GM12878 (cell line): Measurements from ENCODE around the gene SDK2. TPM values are rescaled to one million over a fixed set of nuclear protein-coding genes. Genes with fewer than 3 reads are reported as not detected.

Experiments used
- ATAC-seq: fragments of 200-7000 bp; cut with Tn5 transposase; 3 replicates; pipeline ENCODE4 v1.9.1; 2020; ENCODE audit warnings: mild to moderate bottlenecking, moderate library complexity
- BruUV-seq: library from RNA; stranded (reverse); fragments of 400-500 nt; replicated peaks from 2 replicates; lab custom pipeline; 2021; lab: Mats Ljungman, UMichigan
- CTCF ChIA-PET: fragments of 300-600 bp; sonication (Branson Sonifier 250); formaldehyde crosslinking; extraction: SDS; loops from one replicate; lab custom pipeline; 2021; ENCODE audit warnings: inconsistent platforms; lab: Yijun Ruan, JAX
- POLR2A ChIA-PET: fragments of 350-600 bp; formaldehyde crosslinking; extraction: SDS; loops from one replicate; lab custom pipeline; 2021; ENCODE audit warnings: inconsistent platforms; lab: Charles Lee
- RAD21 ChIA-PET: fragments of 300-600 bp; sonication (Branson Sonifier 250); formaldehyde crosslinking; loops from one replicate; lab custom pipeline; 2023; ENCODE audit warnings: antibody characterized with exemption; ENCODE audit not compliant: unreplicated experiment; lab: Charles Lee
- SMC1A ChIA-PET: fragments of 300-600 bp; sonication (Branson Sonifier 250); formaldehyde crosslinking; loops from one replicate; lab custom pipeline; 2023; ENCODE audit not compliant: unreplicated experiment, uncharacterized antibody; lab: Charles Lee
- DNase-seq: peaks from one replicate; pipeline ENCODE4 v3.0.0-alpha.2; 2011; ENCODE audit warnings: low read depth, low spot score
- FAIRE-seq: peaks from 3 replicates; lab custom pipeline; 2011; peaks lifted over from hg19 to GRCh38; lab: Jason Lieb, UNC
- H2AFZ ChIP-seq: 2 replicates; pipeline ENCODE4 v1.6.0; 2011; ENCODE audit warnings: low read depth, low read length, control low read depth; ENCODE audit not compliant: control insufficient read depth
- H3K27ac ChIP-seq: 2 replicates; pipeline ENCODE4 v1.5.1; 2011; ENCODE audit warnings: control low read depth; ENCODE audit not compliant: control insufficient read depth, insufficient read depth
- H3K27me3 ChIP-seq, 2 experiments: replicated peaks in 1 of 2; 2 replicates each; pipeline versions ENCODE4 v1.6.0 to v1.6.1; 2011; ENCODE audit warnings: low read length in 1 of 2; ENCODE audit not compliant: control insufficient read depth in 2 of 2, insufficient read depth in 2 of 2
- H3K36me3 ChIP-seq, 2 experiments: 2 replicates each; pipeline ENCODE4 v1.5.1; 2011; ENCODE audit warnings: low read length in 1 of 2; ENCODE audit not compliant: control insufficient read depth in 2 of 2, insufficient read depth in 2 of 2
- H3K4me1 ChIP-seq: 2 replicates; pipeline ENCODE4 v1.6.1; 2011; ENCODE audit warnings: mild to moderate bottlenecking, low read length, moderate library complexity, mixed read lengths; ENCODE audit not compliant: control insufficient read depth, insufficient read depth
- H3K4me2 ChIP-seq: 2 replicates; pipeline ENCODE4 v1.6.0; 2011; ENCODE audit warnings: control low read depth; ENCODE audit not compliant: control insufficient read depth, insufficient read depth
- H3K4me3 ChIP-seq: fragments of 200-600 bp; sonication (generic); 2 replicates; pipeline ENCODE4 v1.5.1; 2016
- H3K79me2 ChIP-seq: 2 replicates; pipeline ENCODE4 v1.6.0; 2011; ENCODE audit warnings: low read length; ENCODE audit not compliant: control insufficient read depth, insufficient read depth
- H3K9ac ChIP-seq: 2 replicates; pipeline ENCODE4 v1.8.0; 2011; ENCODE audit warnings: low read length, control low read depth, mixed read lengths; ENCODE audit not compliant: control insufficient read depth, insufficient read depth
- H3K9me3 ChIP-seq: replicated peaks from 3 replicates; pipeline ENCODE4 v1.5.1; 2011; ENCODE audit warnings: mild to moderate bottlenecking, low read length; ENCODE audit not compliant: control insufficient read depth, insufficient read depth
- H4K20me1 ChIP-seq: 2 replicates; pipeline ENCODE4 v1.6.0; 2011; ENCODE audit not compliant: control insufficient read depth, insufficient read depth
- ATF2 ChIP-seq: IDR thresholded peaks from 2 replicates; pipeline ENCODE4 v1.6.1; 2012; ENCODE audit warnings: low read length, inconsistent platforms
- BCLAF1 ChIP-seq: fragments of 450-650 bp; IDR thresholded peaks from 2 replicates; pipeline ENCODE4 v1.6.1; 2017; ENCODE audit warnings: antibody characterized with exemption, mild to moderate bottlenecking, moderate library complexity
- CBX5 ChIP-seq: sonication (generic); IDR thresholded peaks from 2 replicates; pipeline ENCODE4 v1.6.1; 2016; ENCODE audit warnings: low read depth, moderate library complexity, mild to moderate bottlenecking, inconsistent platforms
- ELK1 ChIP-seq: IDR thresholded peaks from 2 replicates; pipeline ENCODE4 v1.6.1; 2012; ENCODE audit warnings: low read depth, low read length, improper control_type of control experiment
- ESRRA ChIP-seq: IDR thresholded peaks from 2 replicates; pipeline ENCODE4 v1.6.1; 2012; ENCODE audit warnings: mild to moderate bottlenecking, low read length, improper control_type of control experiment
- ETV6 ChIP-seq, 2 experiments: fragments of 450-650 bp in 1 of 2; IDR thresholded peaks in 1 of 2; conservative IDR thresholded peaks in 1 of 2; 2 replicates each; pipeline ENCODE4 v1.6.1; 2014; ENCODE audit warnings: antibody characterized with exemption in 1 of 2, borderline replicate concordance in 1 of 2, low read depth in 1 of 2, mild to moderate bottlenecking in 1 of 2, moderate library complexity in 1 of 2
- FOS ChIP-seq: IDR thresholded peaks from 3 replicates; pipeline ENCODE4 v1.6.1; 2011; ENCODE audit warnings: borderline replicate concordance; ENCODE audit not compliant: insufficient read length; ENCODE audit errors: extremely low read depth
- HCFC1 ChIP-seq: fragments of 150-350 bp; IDR thresholded peaks from 2 replicates; pipeline ENCODE4 v1.6.1; 2014; ENCODE audit warnings: low read length
- HDGF ChIP-seq: fragments of 450-650 bp; IDR thresholded peaks from 2 replicates; pipeline ENCODE4 v1.6.1; 2016; ENCODE audit warnings: antibody characterized with exemption
- KLF5 ChIP-seq: fragments of 450-650 bp; IDR thresholded peaks from 2 replicates; pipeline ENCODE4 v1.6.1; 2014; ENCODE audit warnings: mild to moderate bottlenecking; ENCODE audit not compliant: partially characterized antibody
- SIX5 ChIP-seq: IDR thresholded peaks from 2 replicates; pipeline ENCODE4 v1.6.1; 2011; ENCODE audit warnings: mild to moderate bottlenecking, low read depth, low read length, moderate library complexity; ENCODE audit not compliant: severe bottlenecking
- TCF7 ChIP-seq: IDR thresholded peaks from 2 replicates; pipeline ENCODE4 v1.6.1; 2014; ENCODE audit warnings: antibody characterized with exemption, borderline replicate concordance
- WGBS: methylation state at CpG from one replicate; pipeline ENCODE4 v1.1.6; 2016; ENCODE audit warnings: low lambda C conversion rate; ENCODE audit not compliant: insufficient replicate concordance, insufficient coverage; ENCODE audit errors: missing lambda C conversion rate; 5-methylcytosine and 5-hydroxymethylcytosine counted together
- in situ Hi-C: fragments of 300-500 bp; cut with MboI; formaldehyde crosslinking; loops from 9 replicates; pipeline ENCODE4 v1.14.3; 2018; ENCODE audit warnings: mixed read lengths
- intact Hi-C: fragments of 100-400 bp; cut with micrococcal nuclease; formaldehyde crosslinking; loops from one replicate; pipeline ENCODE4 v1.14.2; 2022; ENCODE audit not compliant: unreplicated experiment
- polyA plus RNA-seq, 11 experiments: library from polyadenylated mRNA; depleted of rRNA in 4 of 11; unstranded in 6 of 11; stranded (reverse) in 5 of 11; fragments of >200 nt; fragmentation: Nextera tagmentation in 4 of 11; fragmentation: Illumina TruSeq in 1 of 11; extraction: Ambion mirVana in 4 of 11; extraction: Trizol in 1 of 11; gene quantifications; 1 replicate in 1 of 11; 2 replicates in 10 of 11; pipeline versions ENCODE4 v1.2.1 to v1.2.3, GENCODE V29; 2011 to 2016; ENCODE audit warnings: inconsistent platforms in 2 of 11, missing spikeins in 2 of 11, low read depth in 1 of 11
- total RNA-seq, 4 experiments: library from RNA; depleted of rRNA in 3 of 4; stranded (reverse); fragments of >200 nt in 3 of 4; fragmentation: Illumina TruSeq in 1 of 4; extraction: Trizol in 1 of 4; gene quantifications; 2 replicates each; pipeline versions ENCODE4 v1.2.1 to v1.2.3, GENCODE V29; 2013 to 2021

SDK2 gene
- total and polyA plus RNA-seq, 10 of the 15 experiments (the other 5 are each of a cell fraction or from before 2014, with no cell fraction given) = 0.03 to 0.08 (median 0.03) TPM; not detected in 7

GRCh38 chr17:73538445-73538844 lies 105.8 kb downstream of the SDK2 start:
- WGBS = 9% methylated on average over 7 of the region's 7 CpGs

More at GRCh38 chr17:73538445-73538844, 105.8 kb downstream of the SDK2 start:
- ATAC-seq (no peak), DNase-seq (no peak), FAIRE-seq (no peak)
- no peak overlapping the region for H3K27ac ChIP-seq
- no peaks in the 10 kb centered on the region for H3K4me1 ChIP-seq
- RAD21 ChIA-PET = no interaction called here
- H2AFZ ChIP-seq = no peak overlapping the region
- POLR2A ChIA-PET = no interaction called here
- no peaks in the 10 kb centered on the region for H3K36me3 ChIP-seq
- no peaks in the 10 kb centered on the region for H4K20me1 ChIP-seq
- CTCF ChIA-PET = no interaction called here
- no peaks in the 10 kb centered on the region for H3K9me3 ChIP-seq
- no peak for TF ChIP-seq HDGF
- no peak for TF ChIP-seq KLF5
- no peak for TF ChIP-seq ELK1
- no peak for TF ChIP-seq SIX5
- TF ChIP-seq ESRRA = no peak
- TF ChIP-seq BCLAF1 = no peak
- no peak for TF ChIP-seq ETV6 (conservative IDR thresholded peaks at IDR 0.05 in 1 of 2, IDR thresholded peaks at IDR 0.05 in 1 of 2; ENCODE audit: borderline replicate concordance in 1 of 2, low read depth in 1 of 2)
- no peak for TF ChIP-seq HCFC1
- TF ChIP-seq ATF2 = no peak
- no peak for TF ChIP-seq CBX5
- TF ChIP-seq TCF7 = no peak
- TF ChIP-seq FOS = no peak
- no peak overlapping the region for H3K4me3 ChIP-seq
- no peak overlapping the region for H3K4me2 ChIP-seq
- H3K79me2 ChIP-seq = no peaks in the 10 kb centered on the region
- intact Hi-C loops (no loop called here), in situ Hi-C loops (no loop called here)
- no TSS peak for BruUV-seq
- no peaks in the 10 kb centered on the region; a peak in 1 of 4 replicates for H3K27me3 ChIP-seq
- no peak overlapping the region for H3K9ac ChIP-seq
- SMC1A ChIA-PET = no interaction called here
